KMS-11 (cell line): Measurements from ENCODE around the gene NME7.

Source experiments
- H2AFZ ChIP-seq: fragments of 200-600 bp; sonication (generic); 2 replicates; pipeline ENCODE4 v1.6.1; 2016; ENCODE audit warnings: antibody characterized with exemption, mixed run types, low read depth
- H3K27ac ChIP-seq: fragments of 200-600 bp; sonication (generic); 2 replicates; pipeline ENCODE4 v1.6.1; 2016; ENCODE audit warnings: mild to moderate bottlenecking, mixed run types
- H3K27me3 ChIP-seq: fragments of 200-600 bp; sonication (generic); 2 replicates; pipeline ENCODE4 v1.6.1; 2017; ENCODE audit warnings: mild to moderate bottlenecking, low read depth, mixed run types, moderate library complexity; ENCODE audit not compliant: insufficient read depth
- H3K36me3 ChIP-seq: fragments of 200-600 bp; sonication (generic); 2 replicates; pipeline ENCODE4 v1.6.1; 2017; ENCODE audit warnings: mild to moderate bottlenecking, mixed run types; ENCODE audit not compliant: insufficient read depth
- H3K4me1 ChIP-seq: fragments of 200-600 bp; sonication (generic); 2 replicates; pipeline ENCODE4 v1.6.1; 2016; ENCODE audit warnings: mild to moderate bottlenecking, low read depth, mixed run types; ENCODE audit not compliant: poor library complexity, severe bottlenecking
- H3K4me2 ChIP-seq: fragments of 200-600 bp; sonication (generic); 2 replicates; pipeline ENCODE4 v1.7.0; 2016; ENCODE audit warnings: mild to moderate bottlenecking, mixed run types
- H3K4me3 ChIP-seq: fragments of 200-600 bp; sonication (generic); IDR thresholded peaks from 2 replicates; pipeline ENCODE4 v1.6.1; 2017; ENCODE audit warnings: low read depth, low read length, mixed read lengths; ENCODE audit not compliant: insufficient read depth
- H3K79me2 ChIP-seq: fragments of 200-600 bp; sonication (generic); 2 replicates; pipeline ENCODE4 v1.6.1; 2016; ENCODE audit warnings: low read depth, mixed run types; ENCODE audit not compliant: insufficient read depth
- H3K9ac ChIP-seq: fragments of 200-600 bp; sonication (generic); 2 replicates; pipeline ENCODE4 v1.6.1; 2016; ENCODE audit warnings: mild to moderate bottlenecking, mixed run types
- H4K20me1 ChIP-seq: fragments of 200-600 bp; sonication (generic); 2 replicates; pipeline ENCODE4 v1.6.1; 2016; ENCODE audit warnings: mild to moderate bottlenecking, mixed run types; ENCODE audit not compliant: insufficient read depth
- CTCF ChIP-seq: fragments of 200-600 bp; sonication (generic); conservative IDR thresholded peaks from 2 replicates; pipeline ENCODE4 v1.6.1; 2017; ENCODE audit warnings: low read depth, mild to moderate bottlenecking, antibody characterized with exemption, low read length, moderate library complexity, mixed read lengths

NME7 gene

GRCh38 chr1:169086603-169087455 is 280.8 kb downstream of the NME7 start:
- H3K4me2 ChIP-seq: no peak overlapping the region
- H3K4me3 ChIP-seq: no peak overlapping the region
- H4K20me1 ChIP-seq: no peaks in the 10 kb centered on the region
- no peak overlapping the region for H3K27ac ChIP-seq
- H3K27me3 ChIP-seq: no peaks in the 10 kb centered on the region
- H3K9ac ChIP-seq: no peak overlapping the region
- H2AFZ ChIP-seq: no peak overlapping the region
- H3K79me2 ChIP-seq: no peaks in the 10 kb centered on the region
- H3K36me3 ChIP-seq: no peaks in the 10 kb centered on the region
- H3K4me1 ChIP-seq: no peaks in the 10 kb centered on the region
- no peak for TF ChIP-seq CTCF

- Histone ChIP-seq H2AFZ (no peak overlapping the region), H3K9ac (no peak overlapping the region), H4K20me1 (no peaks in the 10 kb centered on the region), H3K79me2 (no peaks in the 10 kb centered on the region), H3K27me3 (no peaks in the 10 kb centered on the region), H3K36me3 (no peaks in the 10 kb centered on the region), H3K27ac (no peak overlapping the region), H3K4me2 (no peak overlapping the region), H3K4me3 (no peak overlapping the region), H3K4me1 (no peaks in the 10 kb centered on the region)
- TF ChIP-seq CTCF: no peak
These were observed 281.7 kb downstream of the NME7 start for GRCh38 chr1:169085911-169086310.
